Endothelial cell of umbilical vein (primary cell): Measurements from ENCODE around the gene PDYN. TPM values are rescaled to one million over a fixed set of nuclear protein-coding genes. Genes with fewer than 3 reads are reported as not detected.

ENCODE experiments used
- BruUV-seq: library from RNA; stranded (reverse); fragments of 400-500 nt; replicated peaks from 2 replicates; lab custom pipeline; 2021; lab: Mats Ljungman, UMichigan
- CTCF ChIA-PET: fragments of 300-600, 350-600 bp; sonication (Branson Sonifier 250); formaldehyde crosslinking; loops from one replicate; lab custom pipeline; 2021; ENCODE audit warnings: antibody characterized with exemption, inconsistent platforms; lab: Charles Lee
- POLR2A ChIA-PET: fragments of 300-600, 350-600 bp; sonication (Branson Sonifier 250); formaldehyde crosslinking; loops from one replicate; lab custom pipeline; 2021; ENCODE audit warnings: antibody characterized with exemption, inconsistent platforms; lab: Charles Lee
- DNase-seq: peaks from one replicate; pipeline ENCODE4 v3.0.0-alpha.2; 2011; ENCODE audit warnings: low read depth, low spot score
- FAIRE-seq: peaks from 2 replicates; lab custom pipeline; 2011; peaks lifted over from hg19 to GRCh38; lab: Jason Lieb, UNC
- H2AFZ ChIP-seq: 2 replicates; pipeline ENCODE4 v1.6.0; 2012; ENCODE audit warnings: low read depth, low read length, control low read depth, inconsistent platforms
- H3K27ac ChIP-seq: 2 replicates; pipeline ENCODE4 v1.5.1; 2011; ENCODE audit warnings: low read depth, mild to moderate bottlenecking, control low read depth, low read length, moderate library complexity; ENCODE audit not compliant: insufficient read depth
- H3K27me3 ChIP-seq, 2 experiments: 2 replicates each; pipeline versions ENCODE4 v1.6.0 to v1.6.1; 2011; ENCODE audit warnings: low read length in 2 of 2, mixed read lengths in 1 of 2; ENCODE audit not compliant: control insufficient read depth in 2 of 2, insufficient read depth in 2 of 2
- H3K36me3 ChIP-seq, 2 experiments: 2 replicates in 1 of 2; 3 replicates in 1 of 2; pipeline ENCODE4 v1.5.1; 2011; ENCODE audit warnings: low read length in 2 of 2, mild to moderate bottlenecking in 1 of 2, moderate library complexity in 1 of 2; ENCODE audit not compliant: control insufficient read depth in 2 of 2, insufficient read depth in 2 of 2; ENCODE audit errors: extremely low read depth in 1 of 2
- H3K4me1 ChIP-seq: 3 replicates; pipeline ENCODE4 v1.5.1; 2011; ENCODE audit warnings: mild to moderate bottlenecking, low read length; ENCODE audit not compliant: control insufficient read depth, insufficient read depth; ENCODE audit errors: extremely low read depth
- H3K4me2 ChIP-seq: 2 replicates; pipeline ENCODE4 v1.6.1; 2011; ENCODE audit warnings: low read length, control low read depth, mixed read lengths; ENCODE audit not compliant: insufficient read depth
- H3K4me3 ChIP-seq, 3 experiments: fragments of 200-600 bp in 1 of 3; sonication (generic), shearing (Covaris generic) in 1 of 3; replicated peaks in 1 of 3; 2 replicates each; pipeline ENCODE4 v1.5.1; 2011 to 2016; ENCODE audit warnings: control low read depth in 3 of 3, low read length in 3 of 3, mild to moderate bottlenecking in 2 of 3, inconsistent platforms in 1 of 3, low read depth in 1 of 3, moderate library complexity in 1 of 3; ENCODE audit not compliant: insufficient read depth in 1 of 3
- H3K79me2 ChIP-seq: 2 replicates; pipeline ENCODE4 v1.6.0; 2012; ENCODE audit warnings: low read length, inconsistent platforms; ENCODE audit not compliant: control insufficient read depth, insufficient read depth
- H3K9ac ChIP-seq: replicated peaks from 2 replicates; pipeline ENCODE3; 2011; ENCODE audit warnings: low read length, control low read depth; ENCODE audit not compliant: insufficient read depth; ENCODE audit errors: extremely low read depth
- H3K9me1 ChIP-seq: replicated peaks from 3 replicates; pipeline ENCODE4 v1.6.0; 2011; ENCODE audit warnings: mild to moderate bottlenecking, low read length; ENCODE audit not compliant: control insufficient read depth, insufficient read depth; ENCODE audit errors: extremely low read depth
- H3K9me3 ChIP-seq: replicated peaks from 2 replicates; pipeline ENCODE4 v1.5.1; 2012; ENCODE audit warnings: low read length, inconsistent platforms; ENCODE audit not compliant: control insufficient read depth, insufficient read depth
- H4K20me1 ChIP-seq: replicated peaks from 2 replicates; pipeline ENCODE3; 2011; ENCODE audit warnings: mild to moderate bottlenecking, low read length; ENCODE audit not compliant: control insufficient read depth, insufficient read depth; ENCODE audit errors: extremely low read depth
- EZH2 ChIP-seq: IDR thresholded peaks from 2 replicates; pipeline ENCODE4 v1.6.1; 2012; ENCODE audit warnings: borderline replicate concordance, low read depth, mild to moderate bottlenecking, moderate library complexity, low read length, inconsistent platforms; ENCODE audit not compliant: severe bottlenecking
- FOS ChIP-seq: IDR thresholded peaks from 2 replicates; pipeline ENCODE4 v1.6.1; 2011; ENCODE audit warnings: mild to moderate bottlenecking, low read length, moderate library complexity, borderline replicate concordance; ENCODE audit not compliant: insufficient read depth
- GATA2 ChIP-seq: IDR thresholded peaks from 2 replicates; pipeline ENCODE4 v1.7.0; 2011; ENCODE audit warnings: low read depth, mild to moderate bottlenecking, moderate library complexity, mixed read lengths, low read length; ENCODE audit not compliant: insufficient read length, insufficient read depth
- JUN ChIP-seq: IDR thresholded peaks from 2 replicates; pipeline ENCODE4 v1.6.1; 2011; ENCODE audit warnings: borderline replicate concordance, low read depth; ENCODE audit not compliant: insufficient read length, insufficient read depth
- MYC ChIP-seq: IDR thresholded peaks from one replicate; pipeline ENCODE4 v1.6.1; 2011; ENCODE audit warnings: mild to moderate bottlenecking, low read depth, low read length
- POLR2A ChIP-seq: IDR thresholded peaks from 2 replicates; pipeline ENCODE4 v1.6.1; 2012; ENCODE audit warnings: low read depth, mild to moderate bottlenecking, control low read depth, low read length
- POLR2AphosphoS5 ChIP-seq: IDR thresholded peaks from 2 replicates; pipeline ENCODE4 v1.6.1; 2012; ENCODE audit warnings: low read depth, mild to moderate bottlenecking, control low read depth, low read length, moderate library complexity; ENCODE audit not compliant: insufficient read depth
- dilution Hi-C: fragments of 300-500 bp; cut with MboI; formaldehyde crosslinking; loops from one replicate; pipeline ENCODE4 v1.15.0; 2019; ENCODE audit warnings: low sequenced_read_pairs; ENCODE audit not compliant: extremely low pct_ligation_motif_present
- intact Hi-C: fragments of 100-400 bp; cut with micrococcal nuclease; formaldehyde crosslinking; loops from one replicate; pipeline ENCODE4 v1.10.0; 2022
- polyA plus RNA-seq, 4 experiments: library from polyadenylated mRNA; depleted of rRNA in 3 of 4; stranded (reverse) in 3 of 4; unstranded in 1 of 4; fragments of >200 nt; gene quantifications; 2 replicates each; pipeline versions ENCODE4 v1.2.1 to v1.2.3, GENCODE V29; 2011 to 2012; ENCODE audit warnings: missing spikeins in 1 of 4
- total RNA-seq: library from RNA; stranded (reverse); gene quantifications from 2 replicates; pipeline ENCODE4 v1.2.3, GENCODE V29; 2021
- TF ChIP-seq, protein P1 (sequence below): IDR thresholded peaks from 2 replicates; pipeline ENCODE4 v1.6.1; 2011; ENCODE audit not compliant: insufficient read depth, insufficient read length
- TF ChIP-seq, protein P2 (sequence below), 2 donors: IDR thresholded peaks; 1 replicate in 1 of 2; 2 replicates in 1 of 2; pipeline ENCODE4 v1.5.1; 2011; ENCODE audit warnings: low read length in 2 of 2, mild to moderate bottlenecking in 2 of 2, moderate library complexity in 2 of 2, control low read depth in 1 of 2, inconsistent platforms in 1 of 2, low read depth in 1 of 2; ENCODE audit not compliant: insufficient read depth in 1 of 2; ENCODE audit errors: extremely low read depth in 1 of 2

The PDYN gene
- total and polyA plus RNA-seq, 2 donors (not counting 3 experiments of a cell fraction or from before 2014, with no cell fraction given) = not detected

DNA sequence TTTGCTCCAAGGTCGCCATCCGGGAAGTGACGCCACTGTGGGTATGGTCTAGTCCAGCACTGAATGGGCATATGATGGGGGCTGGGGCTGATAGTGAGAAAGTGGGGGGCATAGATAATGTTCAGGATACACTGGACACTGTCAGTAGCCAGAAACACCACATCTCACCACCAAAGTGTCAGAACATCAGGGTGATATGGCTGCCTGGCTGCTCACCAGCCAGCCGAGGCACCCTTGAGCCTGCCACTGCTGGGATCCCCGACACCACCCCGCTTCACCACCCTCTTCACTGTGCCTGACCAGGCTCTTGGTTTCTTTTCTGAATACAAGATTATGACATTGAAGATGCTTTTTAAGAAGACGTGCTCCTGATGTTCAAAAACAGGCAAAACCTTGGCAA lies 51.8 kb downstream of the PDYN start:
- BruUV-seq = no TSS peak
- Histone ChIP-seq H3K9me1 (no peaks in the 10 kb centered on the region), H3K27ac (no peak overlapping the region), H3K9me3 (no peaks in the 10 kb centered on the region), H3K9ac (no peak overlapping the region), H3K36me3 (peaks cover 0 to 3% of the 10 kb centered on the region in 2 experiments), H3K79me2 (no peaks in the 10 kb centered on the region), H2AFZ (no peak overlapping the region), H3K4me3 (no peak overlapping the region), H3K4me2 (no peak overlapping the region), H4K20me1 (no peaks in the 10 kb centered on the region), H3K4me1 (no peaks in the 10 kb centered on the region), H3K27me3 (peaks cover 11 to 22% of the 10 kb centered on the region in 2 experiments)
- DNase-seq (no peak), FAIRE-seq (no peak)
- TF ChIP-seq FOS (no peak), MYC (no peak), GATA2 (no peak), EZH2 (no peak)
- dilution Hi-C loops (no loop called here), intact Hi-C loops (no loop called here)
- ChIA-PET CTCF (no interaction called here), POLR2A (no interaction called here)

DNA sequence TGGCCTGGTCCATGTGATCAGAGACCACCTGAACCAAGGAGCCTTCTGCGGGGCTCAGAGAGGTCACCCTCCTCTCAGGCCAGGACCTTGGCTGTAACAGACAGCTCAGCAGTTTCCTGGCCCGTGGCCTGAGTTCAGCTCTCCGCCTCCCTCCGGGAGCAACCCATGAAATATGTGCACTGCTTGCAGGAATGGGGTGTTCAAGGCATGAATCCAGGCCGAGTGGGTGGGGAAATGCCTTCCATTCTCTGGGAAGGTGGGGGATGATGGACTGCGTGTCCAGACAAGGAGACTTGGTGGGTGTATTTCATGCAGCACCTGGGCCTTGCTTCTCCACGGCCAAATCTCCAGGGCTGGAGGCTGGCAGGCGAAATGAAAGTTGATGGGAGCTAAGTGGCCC lies 52.6 kb downstream of the PDYN start:
- Histone ChIP-seq H3K36me3 (peaks cover 0 to 3% of the 10 kb centered on the region in 2 experiments), H3K9me1 (no peaks in the 10 kb centered on the region), H3K27me3 (peaks cover 6 to 13% of the 10 kb centered on the region in 2 experiments), H3K9ac (no peak overlapping the region), H3K4me3 (no peak overlapping the region), H3K79me2 (no peaks in the 10 kb centered on the region), H3K4me1 (no peaks in the 10 kb centered on the region), H4K20me1 (no peaks in the 10 kb centered on the region), H3K9me3 (no peaks in the 10 kb centered on the region), H2AFZ (no peak overlapping the region), H3K4me2 (no peak overlapping the region), H3K27ac (no peak overlapping the region)
- no peak for DNase-seq
- ChIA-PET CTCF (no interaction called here), POLR2A (no interaction called here)
- dilution Hi-C loops (no loop called here), intact Hi-C loops (no loop called here)
- FAIRE-seq = no peak
- TF ChIP-seq EZH2 (no peak), JUN (no peak), MYC (no peak), FOS (no peak), GATA2 (no peak), POLR2A (no peak), POLR2AphosphoS5 (no peak)
- TF ChIP-seq, protein P1, sequence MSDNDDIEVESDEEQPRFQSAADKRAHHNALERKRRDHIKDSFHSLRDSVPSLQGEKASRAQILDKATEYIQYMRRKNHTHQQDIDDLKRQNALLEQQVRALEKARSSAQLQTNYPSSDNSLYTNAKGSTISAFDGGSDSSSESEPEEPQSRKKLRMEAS = no peak
- TF ChIP-seq, protein P2, sequence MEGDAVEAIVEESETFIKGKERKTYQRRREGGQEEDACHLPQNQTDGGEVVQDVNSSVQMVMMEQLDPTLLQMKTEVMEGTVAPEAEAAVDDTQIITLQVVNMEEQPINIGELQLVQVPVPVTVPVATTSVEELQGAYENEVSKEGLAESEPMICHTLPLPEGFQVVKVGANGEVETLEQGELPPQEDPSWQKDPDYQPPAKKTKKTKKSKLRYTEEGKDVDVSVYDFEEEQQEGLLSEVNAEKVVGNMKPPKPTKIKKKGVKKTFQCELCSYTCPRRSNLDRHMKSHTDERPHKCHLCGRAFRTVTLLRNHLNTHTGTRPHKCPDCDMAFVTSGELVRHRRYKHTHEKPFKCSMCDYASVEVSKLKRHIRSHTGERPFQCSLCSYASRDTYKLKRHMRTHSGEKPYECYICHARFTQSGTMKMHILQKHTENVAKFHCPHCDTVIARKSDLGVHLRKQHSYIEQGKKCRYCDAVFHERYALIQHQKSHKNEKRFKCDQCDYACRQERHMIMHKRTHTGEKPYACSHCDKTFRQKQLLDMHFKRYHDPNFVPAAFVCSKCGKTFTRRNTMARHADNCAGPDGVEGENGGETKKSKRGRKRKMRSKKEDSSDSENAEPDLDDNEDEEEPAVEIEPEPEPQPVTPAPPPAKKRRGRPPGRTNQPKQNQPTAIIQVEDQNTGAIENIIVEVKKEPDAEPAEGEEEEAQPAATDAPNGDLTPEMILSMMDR (IDR thresholded peaks at IDR 0.05; ENCODE audit: extremely low read depth in 1 of 2, insufficient read depth in 1 of 2, low read depth in 1 of 2, low read length in 2 of 2) = no peak
- BruUV-seq = no TSS peak
